Measurements from ENCODE around the gene PRPF8.

Gene PRPF8

GRCh38 chr17:1643293-1643998 is 41.2 kb downstream of the PRPF8 start:
- DNase-seq (ENCODE audit: low spot score) (no peak), ATAC-seq (ENCODE audit: low read depth) (peak; percentile 44; the same call in 2 of the 3 replicates)
- TF ChIP-seq CTCF (IDR thresholded peaks at IDR 0.05; ENCODE audit: poor library complexity, severe bottlenecking), result peak; percentile 31
- H3K27me3 ChIP-seq (ENCODE audit: insufficient read depth, poor library complexity, severe bottlenecking), result no peaks in the 10 kb centered on the region
- H3K36me3 ChIP-seq (ENCODE audit: low read depth), result no peaks in the 10 kb centered on the region
- H3K9me3 ChIP-seq (ENCODE audit: severe bottlenecking), result no peaks in the 10 kb centered on the region
- peak overlapping the region; percentile 48 for H3K27ac ChIP-seq (ENCODE audit: poor library complexity, severe bottlenecking)
- peaks cover 13% of the 10 kb centered on the region for H3K4me1 ChIP-seq (ENCODE audit: insufficient read depth, poor library complexity, severe bottlenecking)
- peak overlapping the region; percentile 43 for H3K4me3 ChIP-seq (ENCODE audit: severe bottlenecking)

GRCh38 chr17:1641065-1641403 is 43.6 kb downstream of the PRPF8 start:
- no peak overlapping the region for H3K27ac ChIP-seq (ENCODE audit: poor library complexity, severe bottlenecking)
- DNase-seq (ENCODE audit: low spot score) (no peak), ATAC-seq (ENCODE audit: low read depth) (no peak)
- H3K4me1 ChIP-seq (ENCODE audit: insufficient read depth, poor library complexity, severe bottlenecking), result peaks cover 13% of the 10 kb centered on the region
- no peak overlapping the region for H3K4me3 ChIP-seq (ENCODE audit: severe bottlenecking)
- H3K36me3 ChIP-seq (ENCODE audit: low read depth), result no peaks in the 10 kb centered on the region
- no peak for TF ChIP-seq CTCF (IDR thresholded peaks at IDR 0.05; ENCODE audit: poor library complexity, severe bottlenecking)
- no peaks in the 10 kb centered on the region for H3K9me3 ChIP-seq (ENCODE audit: severe bottlenecking)
- no peaks in the 10 kb centered on the region for H3K27me3 ChIP-seq (ENCODE audit: insufficient read depth, poor library complexity, severe bottlenecking)

GRCh38 chr17:1640329-1641064 is 44.2 kb downstream of the PRPF8 start:
- H3K27me3 ChIP-seq (ENCODE audit: insufficient read depth, poor library complexity, severe bottlenecking), result no peaks in the 10 kb centered on the region
- DNase-seq (ENCODE audit: low spot score) (no peak), ATAC-seq (ENCODE audit: low read depth) (peak; percentile 33; the same call in 1 of the 3 replicates)
- no peaks in the 10 kb centered on the region for H3K9me3 ChIP-seq (ENCODE audit: severe bottlenecking)
- TF ChIP-seq CTCF (IDR thresholded peaks at IDR 0.05; ENCODE audit: poor library complexity, severe bottlenecking), result no peak
- H3K27ac ChIP-seq (ENCODE audit: poor library complexity, severe bottlenecking), result no peak overlapping the region
- H3K36me3 ChIP-seq (ENCODE audit: low read depth), result no peaks in the 10 kb centered on the region
- H3K4me1 ChIP-seq (ENCODE audit: insufficient read depth, poor library complexity, severe bottlenecking), result peaks cover 13% of the 10 kb centered on the region
- no peak overlapping the region for H3K4me3 ChIP-seq (ENCODE audit: severe bottlenecking)

- Histone ChIP-seq H3K27me3 (ENCODE audit: insufficient read depth, poor library complexity, severe bottlenecking) (no peaks in the 10 kb centered on the region), H3K4me3 (ENCODE audit: severe bottlenecking) (no peak overlapping the region), H3K36me3 (ENCODE audit: low read depth) (no peaks in the 10 kb centered on the region), H3K27ac (ENCODE audit: poor library complexity, severe bottlenecking) (no peak overlapping the region), H3K4me1 (ENCODE audit: insufficient read depth, poor library complexity, severe bottlenecking) (peaks cover 9% of the 10 kb centered on the region), H3K9me3 (ENCODE audit: severe bottlenecking) (no peaks in the 10 kb centered on the region)
- DNase-seq (ENCODE audit: low spot score) (no peak), ATAC-seq (ENCODE audit: low read depth) (no peak)
- no peak for TF ChIP-seq CTCF (IDR thresholded peaks at IDR 0.05; ENCODE audit: poor library complexity, severe bottlenecking)
Observed at GRCh38 chr17:1639549-1640180, 45.0 kb downstream of the PRPF8 start.

Data from RWPE2 (cell line).